RCC 7860 (cell line): ENCODE measurements around the gene MAPK14.
"Not testable (repeated sequence)": the region's sequence is repeated elsewhere in the genome, so short reads cannot be mapped to it uniquely, and the experiment has no call there.

Source experiments
- DNase-seq: peaks from one replicate; pipeline ENCODE4 v3.0.0-alpha.2; 2015; ENCODE audit warnings: low spot score
- FAIRE-seq: peaks from 2 replicates; lab custom pipeline; 2012; peaks lifted over from hg19 to GRCh38; lab: Jason Lieb, UNC

Gene MAPK14

DNA sequence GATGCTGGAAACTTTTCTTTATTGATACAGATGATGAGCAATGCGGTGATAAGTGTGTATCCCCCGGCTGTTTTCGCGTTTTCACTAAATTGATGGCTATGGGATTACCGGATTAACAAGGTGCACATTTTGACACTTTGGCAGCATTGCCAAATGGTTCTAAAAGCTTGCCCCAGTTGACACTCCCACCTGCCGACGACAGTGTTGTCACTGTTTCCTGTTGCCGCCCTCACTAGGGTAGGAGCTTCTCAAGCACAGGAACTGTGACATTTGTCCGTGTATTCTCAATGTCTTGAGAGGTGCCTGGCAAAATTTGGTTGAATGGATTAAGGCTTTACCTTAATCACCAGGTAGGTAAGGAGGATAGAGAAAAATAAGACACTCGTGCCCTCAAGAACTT is 92.9 kb downstream of the MAPK14 start:
- FAIRE-seq = no peak
- DNase-seq = no peak

DNA sequence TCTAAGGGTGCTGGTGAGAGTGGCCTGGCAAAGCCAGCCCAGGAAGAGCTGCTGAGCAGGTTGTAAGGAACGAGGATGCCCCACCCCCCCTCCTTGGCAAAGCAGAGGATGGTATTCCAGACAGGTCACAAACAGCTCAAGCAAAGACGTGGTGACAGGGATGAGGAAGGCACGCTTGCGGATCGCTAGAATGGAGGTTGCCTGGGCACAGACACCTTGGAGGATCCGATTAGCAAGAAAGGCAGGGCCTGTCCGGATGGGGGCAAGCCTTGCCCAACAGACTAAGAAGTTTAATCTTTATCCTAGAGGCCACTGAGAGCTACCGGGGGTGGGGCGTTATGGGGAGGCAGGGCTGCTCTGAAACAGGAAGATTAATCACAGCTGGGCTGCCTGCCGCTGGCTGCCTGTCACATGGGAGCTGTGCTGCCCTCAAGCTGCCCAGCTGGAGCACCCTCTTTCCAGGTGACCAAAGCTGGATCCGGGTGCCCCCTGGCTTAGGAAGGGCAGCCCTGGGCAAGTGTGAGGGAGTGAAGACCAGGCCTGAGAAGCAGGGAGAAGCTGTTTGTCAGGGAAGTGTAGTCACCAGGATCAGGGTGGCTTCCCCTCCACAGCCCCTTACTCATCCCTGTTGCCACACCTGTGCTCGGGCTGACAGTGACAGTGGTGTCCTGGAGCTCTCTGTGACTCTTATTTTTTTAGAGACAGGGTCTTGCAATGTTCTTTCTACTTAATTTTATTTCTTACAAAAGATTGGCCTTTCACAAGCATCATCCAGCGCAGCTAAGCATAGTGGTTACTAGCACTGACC is 93.6 kb downstream of the MAPK14 start:
- FAIRE-seq = no peak
- no peak for DNase-seq

DNA sequence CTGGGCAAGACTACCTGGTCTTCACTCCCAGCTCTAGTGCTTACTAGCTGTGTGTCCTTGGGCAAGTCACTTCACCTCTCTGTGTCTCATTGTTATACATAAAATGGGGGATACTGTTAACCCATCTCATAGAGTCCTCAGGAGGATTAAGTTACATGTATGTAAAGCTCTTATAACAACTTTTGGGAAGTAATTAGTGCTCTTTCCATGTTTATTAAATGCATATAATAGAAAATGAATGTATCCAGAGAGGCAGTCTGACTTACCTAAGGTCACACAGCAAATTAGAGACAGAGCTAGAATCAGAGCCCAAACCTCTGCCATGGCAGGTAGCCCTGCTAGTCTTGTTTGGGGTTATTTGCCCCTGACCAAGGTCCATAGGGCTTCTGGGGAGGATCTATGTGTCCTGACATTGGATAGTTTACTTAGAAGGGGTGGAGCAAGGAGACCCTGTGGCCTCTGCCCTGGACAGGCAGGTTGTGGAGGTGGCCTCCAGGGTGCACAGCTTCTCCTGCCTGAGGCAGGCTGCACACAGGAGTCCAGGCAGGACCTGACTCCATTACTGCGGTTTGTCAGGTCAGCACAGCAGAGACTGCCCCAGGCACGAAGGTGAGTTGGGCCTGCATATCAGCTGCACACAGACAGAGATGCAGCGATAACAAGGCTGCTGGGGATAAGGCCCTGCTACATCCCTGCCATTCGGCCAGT is 94.3 kb downstream of the MAPK14 start:
- DNase-seq (no peak), FAIRE-seq (no peak)

DNA sequence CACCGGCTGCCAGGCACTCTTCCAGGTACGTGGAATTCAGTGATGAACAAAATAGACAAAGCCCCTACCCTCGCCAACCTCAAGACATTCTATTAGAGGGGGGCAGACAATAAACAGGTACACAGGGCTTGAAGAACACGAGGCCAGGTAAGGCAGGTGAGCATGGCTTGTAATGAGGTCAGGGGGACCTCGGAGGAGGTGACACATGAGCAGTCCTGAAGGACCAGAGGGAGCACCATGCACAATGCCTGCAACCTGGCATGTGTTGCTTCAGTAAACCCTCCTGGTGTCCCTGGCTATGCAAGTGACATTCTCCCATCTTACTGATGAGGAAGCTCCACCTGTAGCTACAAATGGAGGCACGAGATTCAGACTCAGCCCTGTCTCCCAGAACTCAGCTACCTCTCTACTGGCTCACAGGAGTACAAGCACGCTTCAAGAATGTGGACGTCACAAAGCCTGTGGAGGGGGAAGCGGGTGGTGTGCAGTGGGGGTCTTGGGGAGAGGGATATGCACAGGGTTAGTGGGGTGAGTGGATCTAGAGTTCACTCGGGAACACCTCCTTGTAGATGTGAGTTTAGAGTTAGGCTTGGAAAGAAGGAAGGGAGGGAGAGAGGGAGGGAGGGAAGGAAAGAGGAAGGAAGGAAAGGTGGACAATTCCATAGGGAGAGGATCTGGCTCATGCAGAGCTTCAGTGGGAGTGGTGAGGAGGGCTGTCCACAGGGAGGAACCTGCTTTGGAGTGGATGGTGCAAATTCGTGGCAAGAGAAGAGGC is 95.1 kb downstream of the MAPK14 start:
- FAIRE-seq = no peak
- DNase-seq = no peak

DNA sequence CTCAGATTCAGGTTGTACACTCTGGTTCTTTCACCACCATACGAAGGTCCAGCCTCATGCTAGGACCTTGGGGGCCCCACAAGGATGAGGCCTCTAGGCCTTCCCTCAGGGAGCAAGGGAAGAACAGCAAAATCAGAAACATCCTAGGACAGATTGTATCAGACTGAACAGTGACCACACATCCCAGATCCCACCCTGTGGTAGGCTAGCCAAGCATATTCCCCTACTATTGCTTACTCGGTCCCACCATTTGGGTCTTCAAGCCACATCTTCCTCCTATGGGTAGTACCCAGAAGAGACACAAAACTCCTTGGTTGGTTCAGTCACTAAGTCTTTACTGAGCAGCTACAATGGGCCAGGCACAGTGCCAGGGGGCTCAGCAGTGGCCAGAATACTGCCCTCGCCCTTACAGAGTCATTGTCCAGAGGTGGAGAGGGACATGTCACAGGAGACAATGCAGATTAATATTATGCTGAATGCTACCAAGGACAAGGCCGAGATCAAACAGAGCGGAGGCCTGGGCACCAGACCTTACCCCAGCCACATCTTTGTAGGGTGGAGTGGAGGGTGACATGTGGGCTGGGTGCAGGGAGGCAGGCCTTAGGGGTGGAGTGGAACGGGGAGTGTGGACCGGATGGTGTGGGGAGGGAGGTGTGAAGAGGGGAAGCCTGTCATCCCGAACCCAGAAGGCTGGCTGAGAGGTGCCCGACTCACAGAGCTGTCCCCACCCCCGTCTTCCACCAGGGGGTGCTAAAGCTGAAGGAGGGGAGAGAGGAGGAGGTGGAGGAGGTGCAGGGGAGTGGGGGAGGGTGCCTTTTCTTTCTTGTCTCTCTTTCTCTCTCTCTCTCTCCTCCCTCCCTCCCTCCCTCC is 95.9 kb downstream of the MAPK14 start:
- FAIRE-seq = no peak
- peak; percentile 16 for DNase-seq

DNA sequence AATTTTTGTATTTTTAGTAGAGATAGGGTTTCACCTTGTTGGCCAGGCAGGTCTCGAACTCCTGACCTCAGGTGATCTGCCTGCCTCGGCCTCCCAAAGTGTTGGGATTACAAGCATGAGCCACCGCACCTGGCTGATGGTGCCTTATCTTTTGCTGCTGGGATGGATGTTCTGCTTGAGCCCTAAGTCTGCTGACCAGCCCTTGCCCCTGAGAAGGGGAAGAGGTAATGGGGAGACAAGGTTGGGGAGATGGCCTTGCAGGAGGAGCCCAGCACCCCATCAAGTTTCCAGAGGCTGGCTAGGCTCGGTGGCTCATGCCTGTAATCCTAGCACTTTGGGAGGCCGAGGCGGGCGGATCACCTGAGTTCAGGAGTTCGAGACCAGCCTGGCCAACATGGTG is 96.7 kb downstream of the MAPK14 start:
- FAIRE-seq, DNase-seq: not testable (repeated sequence)

DNA sequence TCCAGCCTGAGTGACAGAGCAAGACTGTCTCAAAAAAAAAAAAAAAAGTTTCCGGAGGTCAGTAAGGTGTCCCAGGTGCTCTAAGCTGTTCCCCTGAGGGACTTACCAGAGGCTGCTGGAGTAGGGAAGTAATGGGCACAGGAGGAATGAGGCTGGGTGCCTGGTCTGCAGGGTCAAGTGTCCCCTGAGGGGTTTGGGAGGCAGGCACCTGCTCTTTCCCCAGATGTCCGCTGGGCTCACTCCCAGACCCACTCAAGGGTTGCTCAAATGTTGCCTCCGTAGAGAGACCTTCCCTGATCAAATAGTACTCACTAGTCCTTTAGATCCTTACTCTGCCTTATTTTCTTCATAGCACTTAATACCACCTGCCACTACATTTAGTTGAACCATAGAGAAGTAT is 97.3 kb downstream of the MAPK14 start:
- DNase-seq = no peak
- no peak for FAIRE-seq

DNA sequence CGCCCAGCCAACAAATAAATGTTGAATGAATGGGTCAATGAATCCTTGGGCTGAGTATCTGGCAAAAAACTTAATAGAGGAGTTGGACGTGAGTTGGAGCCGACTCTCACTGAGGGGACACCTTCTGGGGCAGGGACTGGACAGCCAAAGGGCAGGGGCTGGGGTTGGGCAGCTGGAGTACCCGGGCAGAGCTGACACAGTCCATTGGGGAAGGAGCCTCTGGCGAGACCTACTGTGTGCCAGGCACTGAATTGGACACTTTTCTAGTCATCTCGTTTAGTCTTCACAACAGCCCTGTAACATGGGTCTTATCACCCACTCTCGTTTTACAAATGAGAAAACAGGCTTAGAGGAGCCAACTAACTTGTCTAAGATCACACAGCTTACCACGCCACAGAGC is 98.0 kb downstream of the MAPK14 start:
- no peak for FAIRE-seq
- no peak for DNase-seq

DNA sequence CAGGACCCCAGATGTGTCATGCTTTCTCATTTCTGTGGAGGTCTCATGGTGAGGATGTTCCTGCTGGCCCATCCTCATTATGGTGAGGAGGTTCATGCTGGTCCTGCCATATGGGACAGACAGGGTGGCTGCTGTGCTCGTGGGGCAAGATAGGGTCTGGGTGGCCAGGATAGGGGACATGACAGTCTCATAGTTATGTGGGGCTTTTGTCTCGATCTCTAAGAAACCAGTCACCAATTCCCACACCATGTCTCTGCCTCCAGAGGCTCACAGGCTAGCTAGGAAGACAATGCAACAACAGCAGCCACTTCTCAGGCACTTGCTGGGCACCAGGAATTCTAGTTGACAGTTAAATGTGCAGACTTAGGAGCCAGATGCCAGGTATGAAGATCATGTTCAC is 98.5 kb downstream of the MAPK14 start:
- DNase-seq (no peak), FAIRE-seq (no peak)

DNA sequence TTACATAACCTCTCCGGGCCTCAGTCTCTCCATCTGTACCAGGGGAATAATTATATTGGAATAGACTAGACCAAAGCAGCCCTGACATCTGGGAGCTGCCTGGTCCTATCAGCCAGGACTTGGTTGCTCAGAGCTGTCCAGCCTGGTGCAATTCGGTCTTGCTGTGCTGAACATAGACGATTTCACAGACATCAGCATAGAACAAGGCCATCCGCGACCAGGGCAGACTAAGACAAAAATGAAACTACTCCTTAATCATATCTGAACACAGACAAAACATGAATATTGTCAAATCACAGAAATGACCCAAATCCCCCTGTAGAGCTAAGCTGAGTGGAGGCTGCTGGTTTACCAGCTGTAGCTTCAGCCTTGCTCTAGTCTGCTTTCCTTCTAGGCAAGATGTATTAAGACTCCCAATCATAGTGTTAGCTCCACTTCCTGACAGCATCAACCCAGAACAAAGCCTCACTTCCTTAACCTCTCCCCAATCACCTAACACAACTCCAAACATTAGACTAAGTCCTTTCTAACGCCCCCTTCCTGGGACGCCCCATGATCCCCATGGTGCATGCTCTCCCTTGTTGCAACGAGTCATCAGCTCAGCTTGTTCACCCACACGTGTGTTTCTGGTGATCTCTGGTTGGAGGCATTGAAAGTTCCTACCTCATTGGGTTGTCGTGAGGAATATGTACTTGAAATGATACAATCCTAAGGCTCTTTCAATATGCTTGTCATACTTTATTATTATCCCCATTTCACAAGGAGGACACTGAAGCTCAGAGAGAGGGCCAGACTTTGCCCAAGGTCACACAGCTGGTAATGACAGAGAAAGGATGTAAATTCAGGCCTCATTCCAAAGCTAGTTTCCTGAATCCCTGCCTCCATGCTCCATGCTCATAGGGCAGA is 99.2 kb downstream of the MAPK14 start:
- DNase-seq = peak; percentile 18
- FAIRE-seq = no peak

DNA sequence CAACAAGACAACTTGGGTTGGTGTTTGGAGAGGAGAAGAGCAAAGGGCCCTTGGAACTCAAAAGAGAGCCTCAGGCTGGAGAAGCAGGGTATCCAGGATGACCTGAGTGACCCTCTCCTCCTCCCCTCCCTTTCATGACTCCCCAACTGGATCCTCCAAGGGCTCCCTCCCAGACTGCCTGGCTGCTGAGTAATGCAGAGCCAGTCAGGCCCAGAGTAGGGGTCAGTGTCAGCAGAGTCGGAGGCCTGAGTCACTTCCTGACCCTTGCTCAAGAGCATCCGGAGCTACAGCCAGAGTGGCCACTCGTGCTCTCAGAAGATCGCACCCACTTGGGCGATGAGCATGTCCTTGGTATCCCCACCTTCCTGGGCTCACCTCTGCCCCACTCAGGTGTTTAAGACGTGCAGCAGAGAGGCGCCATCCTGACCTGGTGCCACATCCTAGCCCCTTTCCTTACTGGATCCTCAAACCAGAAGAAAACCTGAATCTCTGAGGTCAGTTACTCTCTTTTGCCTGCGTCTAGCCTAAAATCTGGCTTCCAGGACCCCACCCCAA is 99.9 kb downstream of the MAPK14 start:
- peak; percentile 80 for DNase-seq
- FAIRE-seq = no peak

DNA sequence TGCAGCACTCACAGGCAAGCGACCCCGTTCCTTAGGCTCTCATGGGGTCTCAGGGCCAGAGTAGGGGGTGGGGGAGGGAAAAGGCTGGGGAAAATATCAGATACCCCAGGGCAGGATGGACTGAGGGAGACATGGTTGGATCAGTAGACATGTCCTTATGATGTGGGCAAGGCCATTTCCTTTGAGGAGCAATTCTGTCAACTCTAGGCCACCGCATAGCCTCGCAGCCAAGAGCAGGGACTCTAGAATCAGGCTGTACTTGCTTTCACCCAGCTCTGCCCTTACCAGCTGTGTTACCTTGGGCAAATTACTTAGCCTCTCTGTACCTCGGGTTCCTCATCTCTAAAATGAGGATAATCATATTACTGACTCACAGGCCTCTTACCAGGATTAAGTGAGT is 100.5 kb downstream of the MAPK14 start:
- DNase-seq (no peak), FAIRE-seq (no peak)

DNA sequence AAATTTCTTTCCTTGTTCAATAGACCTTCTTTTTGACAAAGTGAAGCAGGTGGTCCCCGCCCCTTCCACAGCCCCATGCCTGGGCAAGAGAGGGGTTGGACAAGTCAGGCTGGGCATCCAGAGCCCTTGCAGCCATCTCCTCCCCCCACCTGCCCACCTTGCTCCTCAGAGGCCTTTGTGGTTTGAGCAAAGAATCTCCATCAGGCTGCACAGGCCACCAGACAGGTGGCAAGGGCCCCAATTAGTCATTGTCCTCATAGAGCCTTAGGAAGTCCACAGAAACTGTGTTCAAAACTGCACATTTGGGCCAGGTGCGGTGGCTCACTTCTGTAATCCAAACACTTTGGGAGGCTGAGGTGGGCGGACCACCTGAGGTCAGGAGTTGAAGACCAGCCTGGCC is 101.2 kb downstream of the MAPK14 start:
- DNase-seq (no peak), FAIRE-seq (no peak)

DNA sequence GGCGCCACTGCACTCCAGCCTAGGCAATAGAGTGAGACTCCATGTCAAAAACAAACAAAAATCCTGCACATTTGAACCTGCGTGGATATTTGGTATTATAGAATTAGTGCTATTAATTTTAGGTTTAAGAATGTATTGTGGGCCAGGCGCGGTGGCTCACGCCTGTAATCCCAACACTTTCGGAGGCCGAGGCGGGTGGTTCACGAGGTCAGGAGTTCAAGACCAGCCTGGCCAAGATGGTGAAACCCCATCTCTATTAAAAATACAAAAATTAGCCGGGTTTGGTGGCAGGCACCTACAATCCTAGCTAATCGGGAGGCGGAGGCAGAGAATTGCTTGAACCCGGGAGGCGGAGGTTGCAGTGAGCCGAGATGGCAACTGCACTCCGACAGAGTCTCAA is 101.7 kb downstream of the MAPK14 start:
- not testable (repeated sequence) for FAIRE-seq, DNase-seq

DNA sequence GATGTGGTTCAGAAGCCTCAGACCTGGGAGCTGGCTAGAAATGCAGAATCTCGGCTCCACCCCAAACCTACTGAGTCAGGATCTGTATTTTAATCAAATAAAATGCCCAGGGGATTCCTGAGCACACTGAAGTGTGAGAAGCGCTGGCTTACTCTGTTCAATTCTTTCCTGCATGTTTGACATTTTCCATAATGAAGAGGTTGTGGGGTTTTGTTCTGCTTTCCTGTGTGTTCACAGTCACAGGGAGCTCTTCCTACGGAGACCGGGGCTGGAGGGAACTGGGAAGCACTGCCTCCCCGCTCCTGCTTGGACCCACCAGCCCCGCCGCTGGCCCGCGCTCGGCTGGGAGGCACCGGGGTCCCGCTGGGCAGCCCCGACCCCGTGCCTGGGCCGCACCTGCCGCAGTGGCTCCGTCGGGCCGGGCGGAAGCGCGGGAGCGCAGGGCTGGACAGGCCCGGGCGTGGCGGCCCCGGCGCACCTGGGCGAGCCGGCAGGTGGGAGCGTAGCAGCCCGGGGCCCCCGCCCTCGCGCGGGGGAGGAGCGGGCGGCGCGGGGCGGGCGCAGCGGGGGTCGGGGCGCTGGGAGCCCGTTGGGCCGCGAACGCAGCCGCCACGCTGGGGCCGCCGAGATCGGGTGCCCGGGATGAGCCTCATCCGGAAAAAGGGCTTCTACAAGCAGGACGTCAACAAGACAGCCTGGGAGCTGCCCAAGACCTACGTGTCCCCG is 102.5 kb downstream of the MAPK14 start, which contains the start of gene MAPK13:
Gene MAPK13, plus strand, starts transcription at position 573 of the 726 bp plus-strand sequence. Its CDS starts 70 bp downstream, at position 643.
- no peak for FAIRE-seq
- no peak for DNase-seq

DNA sequence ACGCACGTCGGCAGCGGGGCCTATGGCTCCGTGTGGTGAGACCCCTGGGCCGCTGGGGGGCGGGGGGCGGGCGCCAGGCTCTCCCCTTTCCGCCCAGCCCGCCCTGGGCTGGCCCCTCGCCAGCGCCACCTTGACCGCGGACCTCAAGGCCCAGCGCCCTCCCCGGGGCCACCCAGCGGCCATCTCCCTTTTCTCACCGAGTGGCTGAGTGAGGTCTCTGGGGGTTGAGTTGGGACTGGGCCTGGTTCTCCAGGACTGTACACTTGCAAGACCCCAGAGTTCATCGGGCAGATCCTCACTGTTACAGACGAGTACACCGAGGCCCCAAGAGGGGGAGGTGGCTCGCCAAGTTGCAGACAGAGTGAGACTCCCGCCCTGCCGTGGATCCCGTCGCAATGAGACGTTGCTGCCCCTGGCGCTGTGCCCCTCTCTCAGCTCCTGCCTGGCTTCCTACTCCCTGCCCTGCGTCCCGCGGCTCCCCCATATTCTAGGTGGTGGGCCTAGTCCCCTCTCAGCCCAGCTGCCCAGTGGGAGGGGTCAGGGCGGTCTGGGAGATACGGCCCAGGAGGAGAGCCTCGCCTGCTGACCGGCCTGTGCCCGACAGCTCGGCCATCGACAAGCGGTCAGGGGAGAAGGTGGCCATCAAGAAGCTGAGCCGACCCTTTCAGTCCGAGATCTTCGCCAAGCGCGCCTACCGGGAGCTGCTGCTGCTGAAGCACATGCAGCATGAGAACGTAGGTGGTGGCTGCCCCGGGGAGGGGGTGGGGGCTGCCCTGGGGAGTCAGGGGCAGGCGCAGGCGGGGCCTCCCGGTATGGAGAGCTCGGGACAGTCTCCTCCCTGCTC is 103.3 kb downstream of the MAPK14 start:
- FAIRE-seq (no peak), DNase-seq (no peak)

DNA sequence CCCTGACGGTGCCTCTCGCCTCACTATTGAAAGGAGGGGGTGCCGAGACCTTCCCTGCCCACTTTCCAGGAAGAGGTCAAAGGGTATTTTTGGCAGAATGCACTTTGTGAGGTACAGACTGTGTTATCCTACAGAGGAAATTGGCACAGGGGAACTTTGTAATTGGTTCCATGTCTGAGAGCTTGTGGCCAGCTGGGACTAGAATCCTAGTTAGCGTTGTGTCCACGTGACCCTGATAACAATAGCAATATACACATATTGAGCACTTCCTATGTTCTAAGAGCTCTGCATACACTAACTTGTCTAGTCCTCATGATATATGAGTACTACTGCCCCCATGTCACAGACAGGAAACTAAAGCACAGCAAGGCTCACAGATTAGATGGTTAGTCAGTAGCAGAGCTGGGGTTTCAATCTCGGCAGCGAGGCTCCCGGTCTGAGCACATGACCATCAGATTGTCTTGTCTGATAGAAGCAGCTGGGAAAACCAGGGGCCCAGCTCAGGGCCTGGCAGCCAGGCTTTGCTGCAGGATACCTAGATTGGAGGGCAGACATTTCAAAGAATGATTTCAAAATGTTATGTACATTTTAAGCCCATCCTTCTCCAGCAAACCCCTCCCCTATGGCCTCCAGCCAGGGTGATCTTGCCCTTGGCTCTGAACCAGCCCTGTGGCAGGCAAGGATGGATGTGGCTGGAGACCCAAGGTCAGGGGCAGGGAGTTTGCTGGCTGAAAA is 104.1 kb downstream of the MAPK14 start:
- DNase-seq = peak; percentile 16

More for the DNA sequence above, 104.1 kb downstream of the MAPK14 start:
- FAIRE-seq = no peak
